SU-DHL-6 (cell line): ENCODE results near the gene TMA7B.

Source experiments
- H2AFZ ChIP-seq: fragments of 200-600 bp; sonication (generic); 2 replicates; pipeline ENCODE4 v1.6.1; 2014; ENCODE audit warnings: low read depth, mild to moderate bottlenecking, moderate library complexity, mixed read lengths, antibody characterized with exemption, low read length; ENCODE audit not compliant: severe bottlenecking
- H3F3A ChIP-seq: fragments of 200-600 bp; shearing (Covaris generic); 2 replicates; pipeline ENCODE4 v1.6.0; 2016; ENCODE audit warnings: antibody characterized with exemption, mild to moderate bottlenecking; ENCODE audit not compliant: insufficient read depth
- H3K27ac ChIP-seq: fragments of 200-600 bp; sonication (generic); 2 replicates; pipeline ENCODE4 v1.5.1; 2016; ENCODE audit warnings: low read depth, mild to moderate bottlenecking, low read length, moderate library complexity, mixed read lengths
- H3K27me3 ChIP-seq: fragments of 200-600 bp; sonication (generic), shearing (Covaris generic); 2 replicates; pipeline ENCODE4 v1.6.0; 2014; ENCODE audit warnings: mild to moderate bottlenecking, low read length
- H3K36me3 ChIP-seq: fragments of 200-600 bp; sonication (generic); 2 replicates; pipeline ENCODE4 v1.6.1; 2014; ENCODE audit warnings: mild to moderate bottlenecking, low read length, mixed read lengths
- H3K4me2 ChIP-seq: fragments of 300-600, 200-600 bp; shearing (Covaris generic), sonication (generic); 2 replicates; pipeline ENCODE4 v1.6.0; 2014; ENCODE audit warnings: low read length, low read depth, mild to moderate bottlenecking; ENCODE audit not compliant: poor library complexity, severe bottlenecking
- H3K4me3 ChIP-seq: fragments of 200-600 bp; sonication (generic); 2 replicates; pipeline ENCODE4 v1.5.1; 2014; ENCODE audit warnings: antibody characterized with exemption, low read length, mild to moderate bottlenecking, mixed read lengths; ENCODE audit not compliant: insufficient read depth, poor library complexity, severe bottlenecking
- H3K79me2 ChIP-seq: fragments of 200-600 bp; sonication (generic); 2 replicates; pipeline ENCODE4 v1.6.1; 2014; ENCODE audit warnings: mild to moderate bottlenecking, low read length, moderate library complexity; ENCODE audit not compliant: insufficient read depth
- H3K9ac ChIP-seq: fragments of 200-600 bp; sonication (generic); 2 replicates; pipeline ENCODE4 v1.7.0; 2014; ENCODE audit warnings: mild to moderate bottlenecking, low read length
- H3K9me2 ChIP-seq: fragments of 200-600 bp; sonication (generic); replicated peaks from 2 replicates; pipeline ENCODE4 v1.6.1; 2014; ENCODE audit warnings: low read length; ENCODE audit not compliant: insufficient read depth
- H3K9me3 ChIP-seq: fragments of 200-600 bp; sonication (generic); 2 replicates; pipeline ENCODE4 v1.6.1; 2014; ENCODE audit warnings: low read length, mixed read lengths; ENCODE audit not compliant: insufficient read depth
- H4K20me1 ChIP-seq: fragments of 200-600 bp; sonication (generic); 2 replicates; pipeline ENCODE4 v1.6.1; 2014; ENCODE audit warnings: low read depth, mild to moderate bottlenecking, antibody characterized with exemption, low read length, moderate library complexity, mixed read lengths
- CTCF ChIP-seq: fragments of 200-600 bp; sonication (generic); IDR thresholded peaks from one replicate; pipeline ENCODE4 v1.5.1; 2017; ENCODE audit warnings: antibody characterized with exemption, mild to moderate bottlenecking, low read length, moderate library complexity; ENCODE audit not compliant: insufficient read depth, poor library complexity, severe bottlenecking
- EZH2phosphoT487 ChIP-seq: fragments of 200-600 bp; sonication (generic), shearing (Covaris generic); conservative IDR thresholded peaks from 2 replicates; pipeline ENCODE4 v1.6.1; 2018; ENCODE audit warnings: mild to moderate bottlenecking, antibody characterized with exemption, low read length, moderate library complexity, mixed read lengths

Gene TMA7B

GRCh38 chr22:39999144-39999757 lies 39.1 kb downstream of the TMA7B start:
- no peak for TF ChIP-seq EZH2phosphoT487
- Histone ChIP-seq H2AFZ (no peak overlapping the region), H3K36me3 (no peaks in the 10 kb centered on the region), H3K4me3 (no peak overlapping the region), H3K4me2 (no peak overlapping the region), H3K79me2 (no peaks in the 10 kb centered on the region), H4K20me1 (no peaks in the 10 kb centered on the region), H3F3A (no peaks in the 10 kb centered on the region), H3K9me2 (no peaks in the 10 kb centered on the region), H3K9ac (no peak overlapping the region), H3K27me3 (no peaks in the 10 kb centered on the region), H3K9me3 (no peaks in the 10 kb centered on the region), H3K27ac (no peak overlapping the region)

- H3K9me2 ChIP-seq, result no peaks in the 10 kb centered on the region
- H3K4me2 ChIP-seq, result no peak overlapping the region
- TF ChIP-seq CTCF (no peak), EZH2phosphoT487 (no peak)
- H4K20me1 ChIP-seq, result no peaks in the 10 kb centered on the region
- no peaks in the 10 kb centered on the region for H3K9me3 ChIP-seq
- H3F3A ChIP-seq, result no peaks in the 10 kb centered on the region
- no peaks in the 10 kb centered on the region for H3K79me2 ChIP-seq
- H3K27me3 ChIP-seq, result no peaks in the 10 kb centered on the region
- no peak overlapping the region for H3K27ac ChIP-seq
- H3K4me3 ChIP-seq, result no peak overlapping the region
- no peak overlapping the region for H2AFZ ChIP-seq
- no peak overlapping the region for H3K9ac ChIP-seq
- no peaks in the 10 kb centered on the region for H3K36me3 ChIP-seq
Measured at GRCh38 chr22:40000171-40000570, 40.0 kb downstream of the TMA7B start.

GRCh38 chr22:40001106-40001505 lies 40.9 kb downstream of the TMA7B start:
- Histone ChIP-seq H3F3A (no peaks in the 10 kb centered on the region), H3K4me2 (no peak overlapping the region), H3K79me2 (no peaks in the 10 kb centered on the region), H3K9me3 (no peaks in the 10 kb centered on the region), H3K27me3 (no peaks in the 10 kb centered on the region), H3K9me2 (no peaks in the 10 kb centered on the region), H3K36me3 (no peaks in the 10 kb centered on the region), H3K9ac (no peak overlapping the region), H3K27ac (no peak overlapping the region), H2AFZ (no peak overlapping the region), H3K4me3 (no peak overlapping the region), H4K20me1 (no peaks in the 10 kb centered on the region)
- TF ChIP-seq EZH2phosphoT487, result no peak
- TF ChIP-seq CTCF, result no peak

GRCh38 chr22:40001800-40002577 lies 41.8 kb downstream of the TMA7B start:
- Histone ChIP-seq H3K4me3 (no peak overlapping the region), H3K9me3 (no peaks in the 10 kb centered on the region), H3K9ac (no peak overlapping the region), H4K20me1 (no peaks in the 10 kb centered on the region), H2AFZ (no peak overlapping the region), H3K27me3 (no peaks in the 10 kb centered on the region), H3K79me2 (no peaks in the 10 kb centered on the region), H3K9me2 (no peaks in the 10 kb centered on the region), H3K4me2 (no peak overlapping the region), H3F3A (no peaks in the 10 kb centered on the region), H3K27ac (no peak overlapping the region), H3K36me3 (no peaks in the 10 kb centered on the region)
- TF ChIP-seq CTCF (no peak), EZH2phosphoT487 (no peak)
